GM18520 (cell line): ENCODE measurements around the gene ADH1B.
"Not testable (repeated sequence)": the region's sequence is repeated elsewhere in the genome, so short reads cannot be mapped to it uniquely, and the experiment has no call there.

Source experiments
- ATAC-seq: cut with Tn5 transposase; IDR thresholded peaks from one replicate; pipeline ENCODE4 v1.9.1; 2021; ENCODE audit not compliant: unreplicated experiment

ADH1B gene

GRCh38 chr4:99324361-99324760 is 3.2 kb upstream of the ADH1B start:
- ATAC-seq = no peak

- no peak for ATAC-seq
Observed at GRCh38 chr4:99323756-99324155, 2.6 kb upstream of the ADH1B start.

- not testable (repeated sequence) for ATAC-seq
Observed at GRCh38 chr4:99317811-99318210, 3.4 kb downstream of the ADH1B start.

DNA sequence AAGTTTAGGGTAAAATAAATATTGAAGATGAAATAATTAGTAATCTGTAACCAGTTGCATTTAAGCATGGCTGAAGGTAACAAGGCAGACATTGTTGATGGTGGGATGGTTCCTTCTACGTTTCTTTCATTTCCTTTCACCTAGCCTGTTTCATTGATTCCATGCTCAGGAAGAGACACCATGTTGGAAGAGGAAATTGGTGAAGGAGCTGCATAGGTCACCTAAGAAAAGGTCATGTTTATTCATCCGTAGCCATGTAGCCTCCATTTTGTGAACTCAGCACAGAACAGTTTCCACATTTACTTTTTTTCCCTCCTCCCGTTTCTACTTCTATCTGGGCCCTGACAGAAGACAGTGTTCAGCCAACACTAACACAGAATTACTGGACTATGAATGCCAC is 3.8 kb downstream of the ADH1B start:
- no peak for ATAC-seq

DNA sequence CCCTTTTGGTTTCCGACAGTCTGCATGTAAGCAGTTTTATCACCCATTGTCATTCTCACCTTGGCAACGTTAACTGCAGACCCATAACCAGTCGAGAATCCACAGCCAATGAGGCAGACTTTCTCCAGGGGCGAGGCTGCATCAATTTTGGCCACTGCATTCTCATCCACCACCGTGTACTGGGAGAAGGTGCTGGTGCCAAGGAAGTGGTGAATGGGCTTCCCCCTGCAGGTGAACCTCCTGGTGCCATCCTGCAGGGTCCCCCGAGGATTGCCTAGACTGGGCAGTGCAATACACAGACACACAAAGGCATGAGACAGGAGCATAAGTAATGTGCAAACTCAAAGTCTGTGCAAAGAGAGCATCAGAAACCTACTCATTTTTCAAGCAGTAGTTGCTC is 5.4 kb downstream of the ADH1B start:
- no peak for ATAC-seq

DNA sequence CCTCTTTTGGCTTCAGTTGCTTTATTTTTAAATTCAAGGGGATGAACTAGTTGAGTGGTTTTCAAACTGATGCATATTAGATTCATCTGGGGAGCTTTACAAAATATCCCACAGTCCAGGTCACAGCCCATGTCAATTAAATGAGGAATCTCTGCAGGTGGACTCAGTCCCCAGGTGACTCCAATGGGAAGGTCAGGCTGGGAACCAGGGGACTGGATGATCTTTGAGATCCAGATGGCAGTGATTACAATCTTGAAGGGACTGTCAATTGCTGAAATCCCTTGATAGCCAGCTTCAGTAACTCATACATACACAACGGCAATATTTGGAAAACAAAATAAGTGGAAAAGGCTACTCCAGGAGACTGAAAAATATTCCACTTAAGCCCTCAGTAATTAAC is 7.0 kb downstream of the ADH1B start:
- no peak for ATAC-seq

DNA sequence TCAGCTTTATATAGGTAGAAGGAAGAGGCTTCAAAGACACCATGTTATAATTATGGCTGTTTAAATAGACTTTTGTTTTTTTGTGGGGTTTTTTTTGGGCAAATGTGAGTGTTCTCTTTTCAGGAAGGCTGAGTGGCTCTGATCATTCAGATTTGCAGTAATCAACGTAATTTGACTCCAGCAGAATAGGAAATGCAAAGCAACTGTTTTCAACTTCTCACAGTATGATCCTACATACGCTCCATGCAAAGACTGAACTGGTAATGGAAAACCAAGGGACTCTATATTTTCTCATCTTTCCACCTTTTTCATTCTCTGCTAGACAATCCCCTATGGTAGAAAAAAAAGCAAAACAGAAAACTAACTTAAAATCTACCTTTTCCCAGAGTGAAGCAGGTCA is 10.8 kb downstream of the ADH1B start:
- ATAC-seq = no peak

DNA sequence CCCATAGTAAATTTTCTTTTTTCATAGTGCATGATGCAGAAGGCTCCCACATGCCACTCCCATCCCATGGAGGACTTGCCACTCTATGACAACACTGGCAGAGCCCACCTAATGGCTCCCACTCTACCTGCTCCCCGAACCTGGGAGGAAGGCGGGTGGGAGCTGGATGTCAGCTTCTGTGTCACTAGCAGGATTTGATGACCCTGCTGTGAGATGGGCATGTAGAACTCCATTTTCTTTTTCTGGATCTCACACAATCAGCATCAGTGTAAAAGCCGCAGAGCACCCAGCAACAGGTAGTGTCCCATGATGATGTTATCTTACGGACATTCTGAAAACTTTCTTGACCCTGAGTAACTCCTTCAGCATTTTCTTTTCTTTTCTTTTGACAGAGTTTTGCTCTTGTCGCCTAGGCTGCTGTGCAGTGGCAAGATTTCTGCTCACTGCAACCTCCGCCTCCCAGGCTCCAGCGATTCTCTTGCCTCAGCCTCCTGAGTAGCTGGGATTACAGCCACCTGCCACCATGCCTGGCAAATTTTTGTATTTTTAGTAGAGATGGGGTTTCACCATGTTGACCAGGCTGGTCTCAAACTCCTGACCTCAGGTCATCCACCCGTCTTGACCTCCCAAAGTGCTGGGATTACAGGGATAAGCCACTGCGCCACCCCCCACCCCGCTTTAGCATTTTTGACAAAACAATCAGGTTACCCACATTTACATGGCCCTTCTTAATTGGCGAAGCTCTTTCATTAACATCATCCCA is 15.4 kb downstream of the ADH1B start:
- no peak for ATAC-seq

DNA sequence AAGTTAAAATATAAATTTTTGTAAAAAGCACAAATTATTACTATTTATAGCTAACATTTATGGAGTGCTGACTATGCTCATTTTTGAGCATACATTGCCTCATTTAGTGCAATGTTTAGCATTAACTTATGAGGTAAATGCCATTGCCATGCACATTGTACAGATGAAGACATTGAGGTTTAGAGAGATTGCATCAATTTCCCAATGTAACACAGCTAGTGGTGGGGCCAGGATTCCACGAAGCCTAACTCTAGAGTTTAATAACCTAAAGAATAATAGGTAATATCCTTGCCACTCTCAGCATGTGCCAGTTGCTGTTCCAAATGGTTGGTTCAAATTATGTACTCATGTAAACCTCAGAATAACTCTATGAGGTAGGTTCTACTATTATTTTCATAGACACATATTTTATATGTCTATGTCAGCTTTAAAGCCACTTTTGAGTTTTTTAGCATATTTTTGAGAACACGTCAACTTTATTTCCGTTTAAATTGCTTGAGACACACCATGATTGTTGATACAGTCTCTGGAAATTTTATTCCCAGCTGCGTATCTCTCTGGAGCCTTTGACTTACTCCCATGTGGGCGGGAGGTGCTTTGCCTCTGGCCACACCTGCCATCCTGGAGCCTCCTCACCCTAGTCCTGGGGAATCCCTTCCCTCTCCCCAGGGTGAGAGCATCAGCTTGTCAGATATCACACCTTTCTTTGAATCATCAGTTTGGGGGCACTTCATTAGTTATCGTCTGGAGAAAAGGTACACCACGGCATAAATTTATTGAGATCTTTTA is 19.6 kb downstream of the ADH1B start:
- no peak for ATAC-seq

- no peak for ATAC-seq
Observed at GRCh38 chr4:99300934-99301333, 20.3 kb downstream of the ADH1B start.

- ATAC-seq = no peak
Observed at GRCh38 chr4:99293357-99293756, 27.8 kb downstream of the ADH1B start.

GRCh38 chr4:99290848-99291786 is 30.1 kb downstream of the ADH1B start, which contains the start of gene ADH1A:
ADH1A (minus strand) TSS chr4:99290985; CDS start chr4:99290914, 71 bp downstream.
- ATAC-seq = no peak

- no peak for ATAC-seq
Observed at GRCh38 chr4:99285387-99285786, 35.8 kb downstream of the ADH1B start.

DNA sequence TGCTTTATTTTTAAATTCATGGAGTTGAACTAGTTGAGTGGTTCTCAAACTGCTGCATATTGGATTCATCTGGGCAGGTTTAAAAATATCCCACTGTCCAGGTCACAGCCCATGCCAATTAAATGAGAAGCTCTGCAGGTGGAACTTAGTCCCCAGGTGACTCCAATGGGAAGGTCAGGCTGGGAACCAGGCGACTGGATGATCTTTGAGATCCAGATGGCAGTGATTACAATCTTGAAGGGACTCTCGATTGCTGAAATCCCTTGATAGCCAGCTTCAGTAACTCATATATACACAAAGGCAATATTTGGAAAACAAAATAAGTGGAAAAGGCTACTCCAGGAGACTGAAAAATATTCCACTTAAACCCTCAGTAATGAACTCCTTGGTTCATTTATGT is 38.5 kb downstream of the ADH1B start:
- no peak for ATAC-seq

- ATAC-seq = no peak
Observed at GRCh38 chr4:99281261-99281660, 39.9 kb downstream of the ADH1B start.

- ATAC-seq = no peak
Observed at GRCh38 chr4:99276417-99276816, 44.8 kb downstream of the ADH1B start.

DNA sequence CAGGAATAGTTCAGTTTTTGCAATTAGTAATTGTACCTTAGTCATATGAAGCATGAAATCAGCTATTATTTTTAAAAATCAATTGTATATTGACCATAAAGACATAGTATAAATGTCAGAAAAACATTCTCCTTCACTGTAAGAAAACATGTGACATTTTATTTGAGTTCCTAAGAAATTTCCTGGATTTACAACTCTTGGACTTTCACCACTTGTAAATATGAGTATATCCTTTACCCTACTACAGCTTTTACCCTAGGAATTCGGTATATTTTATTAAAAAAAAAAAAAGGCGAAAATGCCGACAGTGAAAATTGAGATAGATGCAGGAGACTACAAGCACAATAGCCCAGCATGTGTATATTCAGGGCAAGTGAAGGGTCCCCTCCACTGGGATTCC is 45.3 kb downstream of the ADH1B start:
- ATAC-seq = no peak

DNA sequence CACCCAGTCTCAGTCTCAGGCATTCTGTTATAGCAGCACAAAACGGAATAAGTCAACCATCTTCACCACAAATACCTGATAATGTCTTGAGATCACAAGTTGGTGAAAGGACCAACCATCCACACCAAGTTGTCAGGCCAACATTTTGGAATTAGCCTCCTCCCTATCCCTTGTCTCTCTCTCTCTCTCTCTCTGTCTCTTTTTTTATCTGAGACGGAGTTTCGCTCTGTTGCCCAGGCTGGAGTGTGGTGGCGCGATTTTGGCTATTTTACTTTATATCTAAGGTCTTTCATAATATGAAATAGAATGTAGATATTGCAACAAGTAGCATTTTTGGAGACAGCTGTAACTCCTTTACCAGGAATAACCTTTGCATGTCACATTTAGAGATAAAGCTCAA is 46.2 kb downstream of the ADH1B start:
- ATAC-seq = no peak

- ATAC-seq = no peak
Observed at GRCh38 chr4:99273704-99274103, 47.5 kb downstream of the ADH1B start.

- ATAC-seq = no peak
Observed at GRCh38 chr4:99264927-99265326, 56.3 kb downstream of the ADH1B start.
